K562 (cell line): ENCODE measurements around the gene OR5AR1. TPM values are rescaled to one million over a fixed set of nuclear protein-coding genes. Genes with fewer than 3 reads are reported as not detected.

Source experiments
- ATAC-seq: fragments of 200-7000 bp; cut with Tn5 transposase; 3 replicates; pipeline ENCODE4 v1.9.1; 2020; ENCODE audit warnings: moderate library complexity
- BruUV-seq: library from RNA; stranded (reverse); fragments of 400-500 nt; replicated peaks from 2 replicates; lab custom pipeline; 2021; lab: Mats Ljungman, UMichigan
- CTCF ChIA-PET: fragments of 300-600 bp; formaldehyde crosslinking; extraction: SDS; loops from one replicate; lab custom pipeline; 2021; ENCODE audit warnings: low intra/inter-chr PET ratio; lab: Yijun Ruan, JAX
- POLR2A ChIA-PET: fragments of 300-600, 350-650 bp; sonication (Branson Sonifier 250); formaldehyde crosslinking; extraction: SDS; loops from one replicate; lab custom pipeline; 2021; ENCODE audit warnings: antibody characterized with exemption, inconsistent platforms; lab: Yijun Ruan, JAX
- DNase-seq, 4 experiments: peaks; one replicate each; pipeline versions ENCODE4 v3.0.0 to v3.0.0-alpha.2; 2011 to 2018; ENCODE audit warnings: low spot score in 3 of 4, mixed read lengths in 3 of 4; ENCODE audit errors: extremely low read depth in 1 of 4
- FAIRE-seq: peaks from 2 replicates; lab custom pipeline; 2011; peaks lifted over from hg19 to GRCh38; lab: Jason Lieb, UNC
- H2AFZ ChIP-seq: 2 replicates; pipeline ENCODE4 v1.6.0; 2011; ENCODE audit warnings: low read depth, low read length, control low read depth, inconsistent platforms
- H3K27ac ChIP-seq: fragments of 200-600 bp; 3 replicates; pipeline ENCODE4 v1.8.0; 2011; ENCODE audit warnings: low read depth, mild to moderate bottlenecking, control low read depth, inconsistent platforms, low read length, moderate library complexity, mixed read lengths; ENCODE audit errors: extremely low read depth
- H3K27me3 ChIP-seq, 2 experiments: fragments of 300-600 bp in 1 of 2; 2 replicates in 1 of 2; 3 replicates in 1 of 2; pipeline versions ENCODE4 v1.6.0 to v1.8.0; 2011; ENCODE audit warnings: inconsistent platforms in 2 of 2, low read length in 2 of 2, mild to moderate bottlenecking in 1 of 2, mixed read lengths in 1 of 2, moderate library complexity in 1 of 2; ENCODE audit not compliant: control insufficient read depth in 2 of 2, insufficient read depth in 2 of 2
- H3K36me3 ChIP-seq: fragments of 300-600 bp; 3 replicates; pipeline ENCODE4 v1.8.0; 2011; ENCODE audit warnings: mild to moderate bottlenecking, low read length, inconsistent platforms; ENCODE audit not compliant: control insufficient read depth, insufficient read depth
- H3K4me1 ChIP-seq, 2 experiments: fragments of 200-600 bp in 1 of 2; replicated peaks in 1 of 2; 2 replicates in 1 of 2; 3 replicates in 1 of 2; pipeline versions ENCODE4 v1.5.1 to v1.8.0; 2011; ENCODE audit warnings: inconsistent platforms in 2 of 2, low read length in 2 of 2, mild to moderate bottlenecking in 1 of 2, mixed read lengths in 1 of 2, moderate library complexity in 1 of 2; ENCODE audit not compliant: control insufficient read depth in 2 of 2, insufficient read depth in 2 of 2
- H3K4me2 ChIP-seq: 2 replicates; pipeline ENCODE4 v1.6.1; 2011; ENCODE audit warnings: low read length, control low read depth, inconsistent platforms, mixed read lengths; ENCODE audit not compliant: insufficient read depth
- H3K4me3 ChIP-seq: fragments of 200-600 bp; sonication (generic), shearing (Covaris generic); 2 replicates; pipeline ENCODE4 v1.5.1; 2016; ENCODE audit warnings: control low read depth, inconsistent platforms
- H3K79me2 ChIP-seq: fragments of 200-600 bp; 3 replicates; pipeline ENCODE4 v1.8.0; 2011; ENCODE audit warnings: low read length, inconsistent platforms; ENCODE audit not compliant: control insufficient read depth, insufficient read depth
- H3K9ac ChIP-seq, 2 experiments: 2 replicates each; pipeline versions ENCODE4 v1.6.0 to v1.6.1; 2011; ENCODE audit warnings: low read depth in 2 of 2, low read length in 2 of 2, control low read depth in 1 of 2, inconsistent platforms in 1 of 2, mild to moderate bottlenecking in 1 of 2, mixed read lengths in 1 of 2; ENCODE audit not compliant: insufficient read depth in 1 of 2
- H3K9me1 ChIP-seq: one replicate; pipeline ENCODE4 v1.6.0; 2011; ENCODE audit warnings: inconsistent platforms, mild to moderate bottlenecking, low read length, moderate library complexity; ENCODE audit not compliant: control insufficient read depth, insufficient read depth
- H3K9me3 ChIP-seq: replicated peaks from 2 replicates; pipeline ENCODE4 v1.5.1; 2011; ENCODE audit warnings: low read depth, low read length, inconsistent platforms; ENCODE audit not compliant: control insufficient read depth, insufficient read depth
- H4K20me1 ChIP-seq: replicated peaks from 2 replicates; pipeline ENCODE4 v1.6.1; 2011; ENCODE audit warnings: low read length, inconsistent platforms, mixed read lengths; ENCODE audit not compliant: control insufficient read depth, insufficient read depth
- BRF2 ChIP-seq: IDR thresholded peaks from 3 replicates; pipeline ENCODE4 v1.6.1; 2011; ENCODE audit warnings: borderline replicate concordance, mild to moderate bottlenecking; ENCODE audit not compliant: insufficient read length, insufficient read depth
- CBFB ChIP-seq: sonication (generic); formaldehyde crosslinking; IDR thresholded peaks from 2 replicates; pipeline ENCODE4 v1.4.0; 2020; ENCODE audit warnings: mild to moderate bottlenecking, missing genetic modification reagents
- CLOCK ChIP-seq: fragments of 250-450 bp; sonication (Bioruptor Pico); IDR thresholded peaks from 2 replicates; pipeline ENCODE4 v1.4.0; 2020; ENCODE audit warnings: mild to moderate bottlenecking, moderate library complexity, borderline replicate concordance
- CREM ChIP-seq: IDR thresholded peaks from 2 replicates; pipeline ENCODE4 v1.6.1; 2014; ENCODE audit warnings: antibody characterized with exemption, low read depth
- DLX4 ChIP-seq: fragments of 250-450 bp; sonication (Bioruptor Pico); IDR thresholded peaks from 2 replicates; pipeline ENCODE4 v1.6.1; 2021; ENCODE audit warnings: mild to moderate bottlenecking
- FOXJ2 ChIP-seq: fragments of 200-800 bp; sonication (Bioruptor generic); IDR thresholded peaks from 2 replicates; pipeline ENCODE4 v1.6.1; 2016; ENCODE audit warnings: missing genetic modification characterization, missing compliant biosample characterization
- HBP1 ChIP-seq: fragments of 450-650 bp; formaldehyde crosslinking; IDR thresholded peaks from 2 replicates; pipeline ENCODE4 v1.4.0; 2022; ENCODE audit warnings: missing genetic modification characterization
- IFI16 ChIP-seq: fragments of 250-450 bp; sonication (Bioruptor Pico); IDR thresholded peaks from 2 replicates; pipeline ENCODE4 v2.1.2; 2022; ENCODE audit warnings: mild to moderate bottlenecking, inconsistent platforms
- IRF1 ChIP-seq: sonication (generic); formaldehyde crosslinking; IDR thresholded peaks from 2 replicates; pipeline ENCODE4 v1.8.0; 2022; ENCODE audit warnings: missing genetic modification reagents, mild to moderate bottlenecking, borderline replicate concordance
- JUN ChIP-seq, 2 experiments: sonication (generic) in 1 of 2; formaldehyde crosslinking in 1 of 2; IDR thresholded peaks; 2 replicates each; pipeline versions ENCODE4 v1.6.1 to v1.8.0; 2012 to 2022; ENCODE audit warnings: borderline replicate concordance in 2 of 2, mild to moderate bottlenecking in 2 of 2, improper control_type of control experiment in 1 of 2, low read depth in 1 of 2, low read length in 1 of 2, missing genetic modification reagents in 1 of 2
- MTA2 ChIP-seq: fragments of 450-650 bp; IDR thresholded peaks from 2 replicates; pipeline ENCODE4 v1.6.1; 2016; ENCODE audit warnings: low read depth
- NFRKB ChIP-seq: fragments of 450-650 bp; IDR thresholded peaks from 2 replicates; pipeline ENCODE4 v1.6.1; 2016; ENCODE audit warnings: low read depth
- POU5F1 ChIP-seq: fragments of 150-350 bp; IDR thresholded peaks from 2 replicates; pipeline ENCODE4 v1.6.1; 2014; ENCODE audit warnings: borderline replicate concordance, low read length, low read depth, mild to moderate bottlenecking; ENCODE audit not compliant: partially characterized antibody
- PYGO2 ChIP-seq: fragments of 450-650 bp; IDR thresholded peaks from 2 replicates; pipeline ENCODE4 v1.6.1; 2016; ENCODE audit warnings: mild to moderate bottlenecking, missing genetic modification characterization, moderate library complexity, missing compliant biosample characterization
- SMARCA4 ChIP-seq: fragments of 450-650 bp; IDR thresholded peaks from 2 replicates; pipeline ENCODE4 v1.6.1; 2016
- ZFPM2 ChIP-seq: fragments of 250-450 bp; sonication (Bioruptor Pico); IDR thresholded peaks from 2 replicates; pipeline ENCODE4 v1.5.1; 2022; ENCODE audit warnings: mild to moderate bottlenecking
- WGBS: fragments of 100-300 bp; shearing (Covaris generic); methylation state at CpG from one replicate; pipeline ENCODE4 v1.1.6; 2016; ENCODE audit warnings: low coverage, mixed read lengths; ENCODE audit not compliant: insufficient coverage; ENCODE audit errors: missing lambda C conversion rate; 5-methylcytosine and 5-hydroxymethylcytosine counted together
- in situ Hi-C: fragments of 300-500 bp; cut with MboI; formaldehyde crosslinking; loops from 4 replicates; pipeline ENCODE4 v1.15.0; 2018; ENCODE audit warnings: inconsistent platforms, mixed read lengths
- intact Hi-C: fragments of 100-400 bp; cut with micrococcal nuclease; formaldehyde crosslinking; loops from 2 replicates; pipeline ENCODE4 v1.14.2; 2022
- polyA plus RNA-seq, 8 experiments: library from polyadenylated mRNA; depleted of rRNA in 4 of 8; stranded (reverse) in 5 of 8; unstranded in 3 of 8; fragments of >200 nt; fragmentation: Nextera tagmentation in 2 of 8; fragmentation: Illumina TruSeq in 1 of 8; extraction: Ambion mirVana in 2 of 8; extraction: Trizol in 1 of 8; gene quantifications; 2 replicates each; pipeline versions ENCODE4 v1.2.1 to v1.2.3, GENCODE V29; 2011 to 2014; ENCODE audit warnings: inconsistent platforms in 1 of 8, missing spikeins in 1 of 8
- total RNA-seq, 7 experiments: library from RNA; depleted of rRNA in 6 of 7; stranded (reverse); fragments of >200 nt in 6 of 7; fragmentation: Illumina TruSeq in 2 of 7; extraction: Trizol in 2 of 7; gene quantifications; 2 replicates each; pipeline versions ENCODE4 v1.2.1 to v1.2.3, GENCODE V29; 2011 to 2021; ENCODE audit warnings: low replicate concordance in 1 of 7

OR5AR1 gene
- total and polyA plus RNA-seq, 9 of the 15 experiments (the other 6 are each of a cell fraction or from before 2014, with no cell fraction given) = not detected

- H3K27me3 ChIP-seq = no peaks in the 10 kb centered on the region
- intact Hi-C loops = no loop called here
- H3K36me3 ChIP-seq = no peaks in the 10 kb centered on the region
- no peaks in the 10 kb centered on the region for H3K79me2 ChIP-seq
- in situ Hi-C loops = no loop called here
- no peak overlapping the region for H2AFZ ChIP-seq
- WGBS = 0% methylated on average over 10 of the region's 10 CpGs
- H3K4me2 ChIP-seq = no peak overlapping the region
- no peaks in the 10 kb centered on the region for H3K4me1 ChIP-seq
- BruUV-seq = no TSS peak
- CTCF ChIA-PET = no interaction called here
- no peaks in the 10 kb centered on the region for H3K9me1 ChIP-seq
- H3K9ac ChIP-seq = no peak overlapping the region
- H4K20me1 ChIP-seq = no peaks in the 10 kb centered on the region
- peaks cover 2% of the 10 kb centered on the region; the same call in 1 of the 2 replicates for H3K9me3 ChIP-seq
- POLR2A ChIA-PET = no interaction called here
- FAIRE-seq (no peak), ATAC-seq (no peak), DNase-seq (no peak)
- H3K4me3 ChIP-seq = no peak overlapping the region
- no peak overlapping the region for H3K27ac ChIP-seq
- TF ChIP-seq JUN (IDR thresholded peaks at IDR 0.05; ENCODE audit: borderline replicate concordance, low read depth, low read length) (no peak), JUN (CRISPR knock-in tag; IDR thresholded peaks at IDR 0.05; ENCODE audit: borderline replicate concordance) (no peak), DLX4 (CRISPR knock-in tag) (no peak), FOXJ2 (tag) (no peak), CBFB (CRISPR knock-in tag) (no peak), ZFPM2 (CRISPR knock-in tag) (no peak), IRF1 (no peak), MTA2 (no peak), HBP1 (CRISPR knock-in tag) (no peak), CREM (no peak), NFRKB (no peak), IFI16 (CRISPR knock-in tag) (no peak), SMARCA4 (no peak), CLOCK (CRISPR knock-in tag) (no peak), POU5F1 (no peak), PYGO2 (tag) (no peak), BRF2 (no peak)
These were observed 36.9 kb downstream of the OR5AR1 start for GRCh38 chr11:56700242-56700913.
